Stimulated activated CD4-positive, alpha-beta T cell treated with anti-CD3 and anti-CD28 coated beads, TNF-alpha, amount 100 ng/mL, for 24 hours (primary cell): ENCODE measurements around the gene SLC26A4.

ENCODE experiments used
- DNase-seq, 3 experiments: peaks; one replicate each; pipeline ENCODE4 v3.0.0-alpha.2; 2020; ENCODE audit warnings: low read depth in 3 of 3

Gene SLC26A4

GRCh38 chr7:107696330-107696946 is 35.8 kb downstream of the SLC26A4 start:
- DNase-seq, result no peak

- DNase-seq, result no peak
These were observed 36.9 kb downstream of the SLC26A4 start for GRCh38 chr7:107697321-107698049.

GRCh38 chr7:107700570-107700969 is 39.9 kb downstream of the SLC26A4 start:
- no peak for DNase-seq

GRCh38 chr7:107701191-107701590 is 40.6 kb downstream of the SLC26A4 start:
- no peak for DNase-seq

GRCh38 chr7:107703219-107703618 is 42.6 kb downstream of the SLC26A4 start:
- no peak for DNase-seq

GRCh38 chr7:107703872-107704271 is 43.2 kb downstream of the SLC26A4 start:
- DNase-seq, result no peak

- no peak for DNase-seq
These were observed 48.3 kb downstream of the SLC26A4 start for GRCh38 chr7:107708956-107709355.

GRCh38 chr7:107711301-107711700 is 50.7 kb downstream of the SLC26A4 start:
- DNase-seq, result no peak

GRCh38 chr7:107712025-107712424 is 51.4 kb downstream of the SLC26A4 start:
- DNase-seq, result no peak

GRCh38 chr7:107712896-107713295 is 52.3 kb downstream of the SLC26A4 start:
- DNase-seq, result no peak

- no peak for DNase-seq
These were observed 54.9 kb downstream of the SLC26A4 start for GRCh38 chr7:107715531-107715930.

GRCh38 chr7:107718456-107719193 is 58.0 kb downstream of the SLC26A4 start:
- no peak for DNase-seq

GRCh38 chr7:107721286-107721685 is 60.7 kb downstream of the SLC26A4 start:
- DNase-seq, result no peak

- DNase-seq, result no peak
These were observed 62.6 kb downstream of the SLC26A4 start for GRCh38 chr7:107723255-107723654.

GRCh38 chr7:107725138-107725740 is 64.6 kb downstream of the SLC26A4 start:
- peak; percentile 16 to 30 (median 30) for DNase-seq

- no peak for DNase-seq
These were observed 65.9 kb downstream of the SLC26A4 start for GRCh38 chr7:107726356-107727130.

GRCh38 chr7:107728276-107728675 is 67.6 kb downstream of the SLC26A4 start:
- no peak for DNase-seq

GRCh38 chr7:107742678-107743566 is 82.3 kb downstream of the SLC26A4 start:
- DNase-seq, result peak in 1 of 3 experiments; percentile 63

- peak; percentile 95 to 98 (median 98) for DNase-seq
These were observed 83.1 kb downstream of the SLC26A4 start, which contains the start of gene CBLL1 for GRCh38 chr7:107743567-107744344. TSS of gene CBLL1 (plus strand) at chr7:107744142. CDS start at chr7:107744164, 22 bp downstream.

GRCh38 chr7:107744345-107744750 is 83.7 kb downstream of the SLC26A4 start:
- no peak for DNase-seq
